Body of pancreas (tissue), 4 donors: Measurements from ENCODE around the gene SDC3. TPM values are rescaled to one million over a fixed set of nuclear protein-coding genes. Genes with fewer than 3 reads are reported as not detected.

ENCODE experiments used
- ATAC-seq: fragments of 150-250 bp; one replicate; pipeline ENCODE4 v1.9.1; 2016
- DNase-seq, 4 donors: peaks; one replicate each; pipeline ENCODE4 v3.0.0-alpha.2; 2019
- H3K27ac ChIP-seq, 4 donors: fragments of 200-600 bp; sonication (generic); 1 replicate in 3 of 4; 2 replicates in 1 of 4; pipeline versions ENCODE4 v1.5.1 to v1.6.1; 2016 to 2019; ENCODE audit warnings: mild to moderate bottlenecking in 1 of 4, mixed read lengths in 1 of 4, moderate library complexity in 1 of 4
- H3K27me3 ChIP-seq, 2 donors: fragments of 200-600 bp; sonication (generic); one replicate each; pipeline ENCODE4 v1.6.0; 2016; ENCODE audit warnings: mild to moderate bottlenecking in 1 of 2
- H3K36me3 ChIP-seq, 2 donors: fragments of 200-600 bp; sonication (generic); replicated peaks in 1 of 2; 2 replicates each; pipeline ENCODE4 v1.5.1; 2016; ENCODE audit warnings: low read depth in 2 of 2; ENCODE audit not compliant: insufficient read depth in 1 of 2
- H3K4me1 ChIP-seq: fragments of 200-600 bp; sonication (generic); one replicate; pipeline ENCODE4 v1.6.0; 2016
- H3K4me3 ChIP-seq, 2 donors: fragments of 200-600 bp; sonication (generic); 1 replicate in 1 of 2; 2 replicates in 1 of 2; pipeline ENCODE4 v1.5.1; 2016 to 2019
- H3K9me3 ChIP-seq, 3 donors: fragments of 200-600 bp; sonication (generic); 1 replicate in 2 of 3; 2 replicates in 1 of 3; pipeline ENCODE4 v1.5.1; 2016
- POLR2A ChIP-seq, 3 donors: fragments of 450-650 bp; IDR thresholded peaks; one replicate each; pipeline ENCODE4 v1.6.1; 2016; ENCODE audit warnings: antibody characterized with exemption in 3 of 3, mild to moderate bottlenecking in 2 of 3
- WGBS, 2 donors: methylation state at CpG; one replicate each; pipeline ENCODE4 v1.1.5; 2017; 5-methylcytosine and 5-hydroxymethylcytosine counted together
- intact Hi-C: fragments of 100-400 bp; cut with DNase I; formaldehyde crosslinking; loops from one replicate; pipeline ENCODE4 v1.15.1; 2023
- total RNA-seq, 2 donors: library from RNA; depleted of rRNA; stranded (reverse); fragments of >200 nt; gene quantifications; one replicate each; pipeline ENCODE4 v1.1.0, GENCODE V29; 2016
- TF ChIP-seq, protein P1 (sequence below), 7 experiments: fragments of 450-650 bp in 4 of 7; fragments of 200-600 bp in 3 of 7; sonication (generic) in 3 of 7; IDR thresholded peaks; one replicate each; pipeline ENCODE4 v1.5.1; 2016 to 2019; ENCODE audit warnings: antibody characterized with exemption in 7 of 7

SDC3 gene
- total RNA-seq, 2 donors from 2014 or later, result 7.8 to 19.1 TPM

DNA sequence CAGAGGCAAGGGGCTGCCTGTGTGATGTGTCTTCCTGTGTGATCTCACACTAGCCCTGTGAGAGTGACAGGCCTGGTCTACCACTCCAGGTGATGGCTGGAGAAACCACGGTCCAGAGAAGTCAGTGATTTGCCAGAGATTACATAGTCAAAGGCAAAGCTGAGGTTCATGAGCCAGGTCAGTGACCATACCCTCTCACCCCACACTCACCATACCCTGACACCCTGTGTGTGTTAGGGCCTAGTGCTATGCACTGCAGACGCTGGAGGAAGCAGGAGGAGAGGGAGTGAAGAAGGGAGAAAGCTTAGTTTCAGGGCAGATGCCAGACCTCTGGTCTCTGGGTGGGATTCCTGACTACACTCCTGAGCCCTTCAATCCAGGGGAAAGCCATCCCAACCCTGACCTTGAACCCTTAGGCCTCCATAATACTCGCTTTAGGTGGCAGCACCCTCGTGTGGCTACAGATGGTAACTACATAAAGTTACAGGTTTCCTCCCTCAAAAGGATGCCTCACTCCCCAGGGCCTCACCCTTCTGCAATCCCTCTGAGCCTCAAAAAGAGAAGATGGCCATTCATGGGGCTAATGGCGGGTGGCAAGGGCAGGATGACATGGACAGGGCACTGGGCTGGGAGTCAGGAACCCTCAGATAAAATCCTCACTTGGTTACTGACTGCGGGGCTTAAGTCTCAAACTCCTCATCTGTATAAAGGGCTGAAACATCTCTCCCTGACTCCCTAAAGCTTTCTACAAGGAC, 20.8 kb upstream of the SDC3 start:
- TF ChIP-seq, protein P1, sequence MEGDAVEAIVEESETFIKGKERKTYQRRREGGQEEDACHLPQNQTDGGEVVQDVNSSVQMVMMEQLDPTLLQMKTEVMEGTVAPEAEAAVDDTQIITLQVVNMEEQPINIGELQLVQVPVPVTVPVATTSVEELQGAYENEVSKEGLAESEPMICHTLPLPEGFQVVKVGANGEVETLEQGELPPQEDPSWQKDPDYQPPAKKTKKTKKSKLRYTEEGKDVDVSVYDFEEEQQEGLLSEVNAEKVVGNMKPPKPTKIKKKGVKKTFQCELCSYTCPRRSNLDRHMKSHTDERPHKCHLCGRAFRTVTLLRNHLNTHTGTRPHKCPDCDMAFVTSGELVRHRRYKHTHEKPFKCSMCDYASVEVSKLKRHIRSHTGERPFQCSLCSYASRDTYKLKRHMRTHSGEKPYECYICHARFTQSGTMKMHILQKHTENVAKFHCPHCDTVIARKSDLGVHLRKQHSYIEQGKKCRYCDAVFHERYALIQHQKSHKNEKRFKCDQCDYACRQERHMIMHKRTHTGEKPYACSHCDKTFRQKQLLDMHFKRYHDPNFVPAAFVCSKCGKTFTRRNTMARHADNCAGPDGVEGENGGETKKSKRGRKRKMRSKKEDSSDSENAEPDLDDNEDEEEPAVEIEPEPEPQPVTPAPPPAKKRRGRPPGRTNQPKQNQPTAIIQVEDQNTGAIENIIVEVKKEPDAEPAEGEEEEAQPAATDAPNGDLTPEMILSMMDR (IDR thresholded peaks at IDR 0.05), result peak; percentile 28 to 69 (median 58)
- no peak for TF ChIP-seq POLR2A (IDR thresholded peaks at IDR 0.05)
- peak; percentile 41 to 53 (median 47) for DNase-seq

DNA sequence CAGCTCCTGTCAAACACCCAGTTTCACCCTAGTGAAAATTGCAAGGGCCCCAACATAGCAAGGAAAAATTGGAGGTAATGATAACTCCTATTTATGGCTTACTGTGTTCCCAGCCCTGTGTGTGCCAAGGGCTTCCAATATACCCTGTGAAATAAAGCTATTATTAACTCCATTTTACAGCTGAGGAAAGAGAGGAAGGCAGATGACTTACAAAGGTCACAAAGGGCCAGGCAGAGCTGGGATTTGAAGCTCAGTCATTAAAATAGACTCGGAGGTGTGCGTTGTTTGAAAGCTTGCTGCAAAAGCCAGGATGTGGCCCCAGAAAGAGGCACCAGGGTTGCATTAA, 20.2 kb upstream of the SDC3 start:
- TF ChIP-seq, protein P1 (IDR thresholded peaks at IDR 0.05), result no peak
- TF ChIP-seq POLR2A (IDR thresholded peaks at IDR 0.05), result no peak
- no peaks in the 10 kb centered on the region for H3K4me1 ChIP-seq
- 83 to 89% methylated on average over 2 of the region's 2 CpGs for WGBS, 2 donors
- no peaks in the 10 kb centered on the region for H3K27me3 ChIP-seq
- no peaks in the 10 kb centered on the region for H3K9me3 ChIP-seq
- intact Hi-C loops, result no loop called here
- H3K27ac ChIP-seq, result peak overlapping the region in 1 of 4 donors; percentile 20
- H3K4me3 ChIP-seq, result no peak overlapping the region
- ATAC-seq, result no peak
- H3K36me3 ChIP-seq, result peaks cover 0 to 7% of the 10 kb centered on the region in 2 donors
- DNase-seq, result no peak

More for the DNA sequence above, 20.8 kb upstream of the SDC3 start:
- H3K4me1 ChIP-seq, result no peaks in the 10 kb centered on the region
- ATAC-seq, result peak; percentile 60
- no peak overlapping the region for H3K4me3 ChIP-seq
- intact Hi-C loops, result no loop called here
- no peak overlapping the region for H3K27ac ChIP-seq
- H3K9me3 ChIP-seq, result no peaks in the 10 kb centered on the region
- no peaks in the 10 kb centered on the region for H3K27me3 ChIP-seq
- 42 to 50% methylated on average over 4 to 6 of the region's 6 CpGs for WGBS, 2 donors
- H3K36me3 ChIP-seq, result peaks cover 0 to 11% of the 10 kb centered on the region in 2 donors

DNA sequence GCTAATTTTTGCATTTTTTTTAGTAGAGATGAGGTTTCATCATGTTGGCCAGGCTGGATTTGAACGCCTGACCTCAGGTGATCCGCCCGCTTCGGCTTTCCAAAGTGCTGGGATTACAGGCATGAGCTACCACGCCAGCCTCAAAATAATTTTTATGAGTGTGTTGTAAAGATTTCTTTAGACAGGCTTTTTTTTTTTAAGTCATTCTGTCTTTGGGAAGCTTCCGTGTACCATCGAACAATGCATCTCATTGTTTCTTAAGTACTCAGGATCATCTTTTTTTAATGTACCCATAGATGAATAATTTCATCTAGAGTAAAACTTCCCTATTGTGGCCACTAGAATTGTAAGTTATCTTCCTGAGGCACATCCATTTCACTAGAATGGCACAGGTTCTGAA, 19.6 kb upstream of the SDC3 start:
- 81 to 82% methylated on average over 7 of the region's 7 CpGs for WGBS, 2 donors
- H3K9me3 ChIP-seq, result no peaks in the 10 kb centered on the region
- H3K36me3 ChIP-seq, result peaks cover 0 to 3% of the 10 kb centered on the region in 2 donors
- DNase-seq (no peak), ATAC-seq (no peak)
- H3K27me3 ChIP-seq, result no peaks in the 10 kb centered on the region
- TF ChIP-seq POLR2A (IDR thresholded peaks at IDR 0.05), result no peak
- TF ChIP-seq, protein P1 (IDR thresholded peaks at IDR 0.05), result no peak
- H3K4me1 ChIP-seq, result no peaks in the 10 kb centered on the region
- H3K4me3 ChIP-seq, result no peak overlapping the region
- intact Hi-C loops, result no loop called here
- peak overlapping the region in 1 of 4 donors; percentile 20 for H3K27ac ChIP-seq

DNA sequence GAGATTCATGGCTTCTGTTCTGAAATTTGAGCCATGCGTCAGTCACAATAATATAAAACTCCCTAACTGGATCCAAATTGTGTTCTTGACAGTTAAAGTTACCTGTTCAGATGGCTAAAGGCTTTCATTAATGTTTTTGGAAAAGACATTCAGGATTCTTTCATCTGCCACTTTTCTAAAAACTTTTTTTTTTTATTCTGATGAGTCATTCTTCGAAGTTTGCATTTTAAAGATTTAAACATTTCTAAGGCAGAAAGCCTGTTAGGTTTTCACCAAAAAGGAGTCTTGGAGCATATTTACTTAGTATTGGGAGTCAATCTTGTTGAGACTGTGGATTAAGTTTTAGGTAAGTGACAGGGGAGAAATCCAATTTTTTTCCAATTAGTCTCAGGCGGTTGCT, 18.9 kb upstream of the SDC3 start:
- WGBS, 2 donors, result 76 to 83% methylated on average over 3 of the region's 3 CpGs
- Histone ChIP-seq H3K4me1 (no peaks in the 10 kb centered on the region), H3K9me3 (no peaks in the 10 kb centered on the region), H3K27ac (no peak overlapping the region), H3K4me3 (no peak overlapping the region), H3K27me3 (no peaks in the 10 kb centered on the region), H3K36me3 (no peaks in the 10 kb centered on the region)
- DNase-seq, result no peak
- no peak for ATAC-seq
- intact Hi-C loops, result no loop called here
- TF ChIP-seq, protein P1 (IDR thresholded peaks at IDR 0.05), result no peak
- no peak for TF ChIP-seq POLR2A (IDR thresholded peaks at IDR 0.05)

DNA sequence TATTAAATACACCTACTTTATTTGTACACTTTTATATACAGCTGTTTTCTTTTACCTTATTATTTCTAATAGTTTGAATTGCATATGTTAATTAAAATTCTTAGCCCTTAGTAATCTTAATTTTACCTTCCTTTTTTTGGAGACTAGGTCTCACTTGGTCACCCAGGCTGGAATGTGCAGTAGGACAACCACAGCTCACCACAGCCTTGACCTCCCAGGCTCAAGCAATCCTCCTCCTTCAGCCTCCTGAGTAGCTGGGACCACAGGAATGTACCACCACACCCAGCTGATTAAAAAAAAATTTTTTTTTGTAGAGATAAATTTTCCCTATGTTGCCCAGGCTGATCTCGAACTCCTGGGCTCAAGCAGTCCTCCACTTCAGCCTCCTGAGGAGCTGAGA, 15.0 kb upstream of the SDC3 start:
- H3K27ac ChIP-seq, result no peak overlapping the region
- no peaks in the 10 kb centered on the region for H3K4me1 ChIP-seq
- ATAC-seq (no peak), DNase-seq (no peak)
- H3K4me3 ChIP-seq, result no peak overlapping the region
- H3K36me3 ChIP-seq, result no peaks in the 10 kb centered on the region
- no peaks in the 10 kb centered on the region for H3K9me3 ChIP-seq
- no peaks in the 10 kb centered on the region for H3K27me3 ChIP-seq
- intact Hi-C loops, result no loop called here
- TF ChIP-seq POLR2A (IDR thresholded peaks at IDR 0.05), result no peak
- TF ChIP-seq, protein P1 (IDR thresholded peaks at IDR 0.05), result no peak
- WGBS, 2 donors, result 86 to 95% methylated on average over 1 of the region's 1 CpG
